ENCODE results near the gene GYS2. TPM values are rescaled to one million over a fixed set of nuclear protein-coding genes. Genes with fewer than 3 reads are reported as not detected.

Gene GYS2
- total and polyA plus RNA-seq, 2 of the 4 experiments (the other 2 are of a cell fraction): not detected

- DNase-seq (no peak), ATAC-seq (ENCODE audit: low read depth) (no peak)
- Histone ChIP-seq H2AFZ (replicated peaks; ENCODE audit: low read length, poor library complexity) (no peak overlapping the region), H3K4me2 (ENCODE audit: low read depth, low read length) (peak overlapping the region; percentile 46; the same call in 1 of the 2 replicates), H3K9ac (ENCODE audit: low read depth, low read length) (no peak overlapping the region), H2AK9ac (replicated peaks; ENCODE audit: low read depth, low read length, poor library complexity) (no peak overlapping the region), H3K18ac (ENCODE audit: low read depth, low read length) (no peak overlapping the region; the same call in 1 of the 2 replicates), H3K4ac (ENCODE audit: low read depth, low read length) (no peak overlapping the region), H3K27me3 (ENCODE audit: control insufficient read depth, insufficient read depth, low read length) (no peaks in the 10 kb centered on the region), H2BK5ac (ENCODE audit: low read depth, low read length, poor library complexity, severe bottlenecking) (no peak overlapping the region), H3K9me3 (ENCODE audit: control insufficient read depth, insufficient read depth, low read length) (no peaks in the 10 kb centered on the region), H4K20me1 (ENCODE audit: insufficient read depth, low read length) (no peaks in the 10 kb centered on the region), H2BK15ac (ENCODE audit: low read depth, low read length) (no peak overlapping the region), H3K79me1 (ENCODE audit: low read depth in 1 of 2, low read length in 2 of 2) (no peaks in the 10 kb centered on the region), H4K91ac (ENCODE audit: insufficient read depth, low read depth, low read length) (no peak overlapping the region), H3K36me3 (ENCODE audit: control insufficient read depth, insufficient read depth, low read length) (no peaks in the 10 kb centered on the region), H4K5ac (ENCODE audit: low read depth, low read length) (no peak overlapping the region), H3K4me1 (ENCODE audit: control insufficient read depth, insufficient read depth, low read length) (no peaks in the 10 kb centered on the region; the same call in 1 of the 2 replicates), H2BK20ac (ENCODE audit: low read depth, low read length) (no peak overlapping the region), H3K9me1 (ENCODE audit: insufficient read depth, low read length) (no peaks in the 10 kb centered on the region), H4K8ac (ENCODE audit: low read depth in 2 of 2, low read length in 2 of 2) (no peak overlapping the region), H2AK5ac (ENCODE audit: low read depth, low read length) (no peak overlapping the region), H3K4me3 (ENCODE audit: insufficient read depth, low read depth, low read length) (no peak overlapping the region), H2BK120ac (ENCODE audit: low read depth, low read length) (no peak overlapping the region), H3K56ac (ENCODE audit: extremely low read depth, insufficient read depth, low read length) (no peak overlapping the region), H3K23ac (ENCODE audit: low read depth, low read length) (no peak overlapping the region), H3K14ac (replicated peaks; ENCODE audit: low read depth, low read length) (no peak overlapping the region), H3K27ac (ENCODE audit: insufficient read depth, low read length) (no peak overlapping the region)
- ChIA-PET CTCF (no interaction called here), POLR2A (ENCODE audit: unreplicated experiment) (no interaction called here)
- TF ChIP-seq BHLHE40 (IDR thresholded peaks at IDR 0.05; ENCODE audit: low read depth, low read length) (no peak), MAZ (IDR thresholded peaks at IDR 0.05; ENCODE audit: borderline replicate concordance, low read depth, low read length) (no peak), USF2 (IDR thresholded peaks at IDR 0.05; ENCODE audit: low read depth, low read length) (no peak), MXI1 (IDR thresholded peaks at IDR 0.05; ENCODE audit: borderline replicate concordance, low read depth, low read length) (no peak), CTCF (conservative IDR thresholded peaks at IDR 0.05; ENCODE audit: low read depth, low read length) (no peak), FOS (IDR thresholded peaks at IDR 0.05; ENCODE audit: low read depth, low read length) (no peak), RFX5 (IDR thresholded peaks at IDR 0.05; ENCODE audit: low read depth, low read length) (no peak), MAFK (IDR thresholded peaks at IDR 0.05; ENCODE audit: low read depth, low read length) (no peak), RCOR1 (IDR thresholded peaks at IDR 0.05; ENCODE audit: insufficient replicate concordance, low read length) (no peak), CEBPB (IDR thresholded peaks at IDR 0.05; ENCODE audit: low read depth, low read length) (no peak), POLR2A (IDR thresholded peaks at IDR 0.05; ENCODE audit: low read depth, low read length) (no peak), SMC3 (IDR thresholded peaks at IDR 0.05; ENCODE audit: low read depth, low read length) (no peak), NFE2L2 (IDR thresholded peaks at IDR 0.05; ENCODE audit: low read depth, low read length) (no peak), CHD1 (IDR thresholded peaks at IDR 0.05; ENCODE audit: low read depth, low read length) (no peak), RAD21 (IDR thresholded peaks at IDR 0.05; ENCODE audit: low read length) (no peak), ELK1 (IDR thresholded peaks at IDR 0.05; ENCODE audit: borderline replicate concordance, low read depth, low read length) (no peak)
- dilution Hi-C loops (cut with HindIII; ENCODE audit: low sequenced_read_pairs, unreplicated experiment) (no loop called here), in situ Hi-C loops (cut with MboI; ENCODE audit: low sequenced_read_pairs) (no loop called here), intact Hi-C loops (cut with micrococcal nuclease) (no loop called here)
- no CpG with 5 or more reads among the region's 1 CpG for WGBS, 2 experiments (ENCODE audit: extremely low coverage in 2 of 2, insufficient read length in 1 of 2)
- BruUV-seq (replicated peaks): no TSS peak
Measured at GRCh38 chr12:21546716-21547115, 57.9 kb downstream of the GYS2 start.

All from IMR-90 (cell line).